Measurements from ENCODE around the gene TBX10. TPM values are rescaled to one million over a fixed set of nuclear protein-coding genes. Genes with fewer than 3 reads are reported as not detected.

TBX10 gene
- total RNA-seq, 3 donors from 2014 or later = not detected

GRCh38 chr11:67680696-67681470 is 41.3 kb upstream of the TBX10 start:
- Histone ChIP-seq H3K27me3 (no peaks in the 10 kb centered on the region), H3K4me3 (no peak overlapping the region), H3K4me1 (no peaks in the 10 kb centered on the region), H3K36me3 (no peaks in the 10 kb centered on the region), H3K9me3 (no peaks in the 10 kb centered on the region), H3K27ac (peak overlapping the region; percentile 72 to 74)
- DNase-seq (ENCODE audit: low spot score in 2 of 2) = no peak
- intact Hi-C loops (cut with DNase I; ENCODE audit: low total_unique reads) = no loop called here
- TF ChIP-seq CTCF (IDR thresholded peaks at IDR 0.05) = no peak
- no peak for TF ChIP-seq POLR2AphosphoS5 (IDR thresholded peaks at IDR 0.05)
- no peak for TF ChIP-seq POLR2A (IDR thresholded peaks at IDR 0.05)

GRCh38 chr11:67675058-67675747 is 35.6 kb upstream of the TBX10 start:
- peaks cover 0 to 5% of the 10 kb centered on the region in 2 donors for H3K27me3 ChIP-seq
- H3K27ac ChIP-seq = peak overlapping the region; percentile 76 to 88
- TF ChIP-seq CTCF (IDR thresholded peaks at IDR 0.05) (no peak), POLR2AphosphoS5 (IDR thresholded peaks at IDR 0.05) (no peak), POLR2A (IDR thresholded peaks at IDR 0.05) (no peak)
- DNase-seq (ENCODE audit: low spot score in 2 of 2) = no peak
- H3K4me3 ChIP-seq = peak overlapping the region in 1 of 3 donors; percentile 55
- H3K36me3 ChIP-seq = no peaks in the 10 kb centered on the region
- H3K9me3 ChIP-seq = no peaks in the 10 kb centered on the region
- intact Hi-C loops (cut with DNase I; ENCODE audit: low total_unique reads) = no loop called here
- peaks cover 0 to 4% of the 10 kb centered on the region in 2 donors for H3K4me1 ChIP-seq

GRCh38 chr11:67674442-67674871 is 34.9 kb upstream of the TBX10 start, which contains the start of gene ALDH3B2:
Gene ALDH3B2, minus strand, starts transcription at chr11:67674623. Its CDS starts 7,688 bp downstream, at chr11:67666935.
- Histone ChIP-seq H3K36me3 (no peaks in the 10 kb centered on the region), H3K4me3 (peak within 1 kb of the TSS in 2 of 3 donors; percentile 30 to 55), H3K27me3 (peaks cover 0 to 5% of the 10 kb centered on the region in 2 donors), H3K9me3 (no peaks in the 10 kb centered on the region), H3K4me1 (peaks cover 0 to 4% of the 10 kb centered on the region in 2 donors), H3K27ac (peak within 1 kb of the TSS; percentile 76 to 88)
- intact Hi-C loops (cut with DNase I; ENCODE audit: low total_unique reads) = no loop called here
- TF ChIP-seq POLR2AphosphoS5 (IDR thresholded peaks at IDR 0.05) = peak in 2 of 3 donors; percentile 78 to 90
- TF ChIP-seq POLR2A (IDR thresholded peaks at IDR 0.05) = no peak
- DNase-seq (ENCODE audit: low spot score in 2 of 2) = peak; percentile 87 to 89

GRCh38 chr11:67673902-67674301 is 34.3 kb upstream of the TBX10 start:
- H3K27ac ChIP-seq = peak overlapping the region; percentile 48 to 76
- H3K27me3 ChIP-seq = peaks cover 0 to 5% of the 10 kb centered on the region in 2 donors
- intact Hi-C loops (cut with DNase I; ENCODE audit: low total_unique reads) = no loop called here
- peak overlapping the region in 2 of 3 donors; percentile 30 to 55 for H3K4me3 ChIP-seq
- TF ChIP-seq CTCF (IDR thresholded peaks at IDR 0.05) = no peak
- TF ChIP-seq POLR2AphosphoS5 (IDR thresholded peaks at IDR 0.05) = no peak
- no peak for TF ChIP-seq POLR2A (IDR thresholded peaks at IDR 0.05)
- H3K4me1 ChIP-seq = peaks cover 0 to 4% of the 10 kb centered on the region in 2 donors
- no peak for DNase-seq (ENCODE audit: low spot score in 2 of 2)
- no peaks in the 10 kb centered on the region for H3K9me3 ChIP-seq
- H3K36me3 ChIP-seq = no peaks in the 10 kb centered on the region

GRCh38 chr11:67673358-67673757 is 33.8 kb upstream of the TBX10 start:
- H3K9me3 ChIP-seq = no peaks in the 10 kb centered on the region
- no peak for DNase-seq (ENCODE audit: low spot score in 2 of 2)
- peaks cover 0 to 4% of the 10 kb centered on the region in 2 donors for H3K4me1 ChIP-seq
- intact Hi-C loops (cut with DNase I; ENCODE audit: low total_unique reads) = no loop called here
- peak overlapping the region in 2 of 3 donors; percentile 30 to 55 for H3K4me3 ChIP-seq
- no peaks in the 10 kb centered on the region for H3K36me3 ChIP-seq
- no peak overlapping the region for H3K27ac ChIP-seq
- TF ChIP-seq CTCF (IDR thresholded peaks at IDR 0.05) (no peak), POLR2AphosphoS5 (IDR thresholded peaks at IDR 0.05) (no peak), POLR2A (IDR thresholded peaks at IDR 0.05) (no peak)
- peaks cover 0 to 5% of the 10 kb centered on the region in 2 donors for H3K27me3 ChIP-seq
